SK-N-MC (cell line): ENCODE results near the gene DOCK1.

Experiments used
- EZH2 ChIP-seq: fragments of 200-600 bp; sonication (generic); IDR thresholded peaks from one replicate; pipeline ENCODE4 v1.6.1; 2017; ENCODE audit warnings: antibody characterized with exemption
- FOXP2 ChIP-seq: optimal IDR thresholded peaks from 2 replicates; pipeline ENCODE3; 2011; ENCODE audit warnings: mild to moderate bottlenecking, moderate library complexity; ENCODE audit not compliant: insufficient read depth; ENCODE audit errors: extremely low read length, control extremely low read depth
- POLR2AphosphoS5 ChIP-seq: IDR thresholded peaks from 2 replicates; pipeline ENCODE4 v1.6.1; 2012; ENCODE audit warnings: mild to moderate bottlenecking, low read depth, low read length, borderline replicate concordance

DNA sequence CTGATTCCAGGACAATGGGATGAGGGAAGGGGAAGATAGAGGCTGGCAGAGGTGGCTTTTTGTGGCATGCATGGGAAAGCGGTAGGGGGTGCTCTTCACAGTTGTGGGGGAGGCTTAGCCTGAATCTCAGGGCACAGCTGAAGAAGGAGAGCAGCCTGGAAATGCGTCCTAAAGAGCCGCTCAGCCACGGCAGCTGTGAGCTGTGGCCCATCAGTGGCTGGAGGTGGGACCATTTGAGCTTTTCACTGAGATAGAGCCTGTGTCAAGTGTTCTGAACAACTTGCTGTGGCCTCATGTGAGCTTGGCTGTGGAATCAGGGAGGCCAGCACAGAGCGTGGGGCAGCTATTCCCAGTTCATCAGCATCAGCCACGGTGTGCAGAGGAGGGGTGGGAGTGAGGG is 391.5 kb downstream of the DOCK1 start:
- TF ChIP-seq EZH2 = no peak
- TF ChIP-seq POLR2AphosphoS5 = no peak
- TF ChIP-seq FOXP2 = no peak
